MM.1S (cell line): ENCODE results near the gene OR1B1.

Source experiments
- DNase-seq: peaks from one replicate; pipeline ENCODE4 v3.0.0-alpha.2; 2015
- H2AFZ ChIP-seq: fragments of 300-600 bp; sonication (generic); 2 replicates; pipeline ENCODE4 v1.6.0; 2016; ENCODE audit warnings: antibody characterized with exemption, low read length
- H3F3A ChIP-seq: fragments of 300-600 bp; sonication (generic); 2 replicates; pipeline ENCODE4 v1.6.1; 2016; ENCODE audit warnings: mild to moderate bottlenecking, antibody characterized with exemption, low read length, moderate library complexity, mixed read lengths; ENCODE audit not compliant: insufficient read depth
- H3K27ac ChIP-seq: fragments of 300-600 bp; sonication (generic); 2 replicates; pipeline ENCODE4 v1.5.1; 2016; ENCODE audit warnings: mild to moderate bottlenecking, low read length
- H3K27me3 ChIP-seq: fragments of 300-600 bp; sonication (generic); replicated peaks from 2 replicates; pipeline ENCODE4 v1.6.0; 2016; ENCODE audit warnings: low read length; ENCODE audit not compliant: insufficient read depth
- H3K36me3 ChIP-seq: fragments of 300-600 bp; sonication (generic); replicated peaks from 2 replicates; pipeline ENCODE4 v1.6.1; 2016; ENCODE audit warnings: mild to moderate bottlenecking, low read length, mixed read lengths; ENCODE audit not compliant: insufficient read depth
- H3K4me1 ChIP-seq: fragments of 300-600 bp; sonication (generic); 2 replicates; pipeline ENCODE4 v1.6.1; 2016; ENCODE audit warnings: low read length, mixed read lengths
- H3K4me2 ChIP-seq: fragments of 300-600 bp; sonication (generic); 2 replicates; pipeline ENCODE4 v1.6.0; 2016; ENCODE audit warnings: low read depth, low read length
- H3K4me3 ChIP-seq: fragments of 300-600 bp; sonication (generic); 2 replicates; pipeline ENCODE4 v1.5.1; 2016; ENCODE audit warnings: low read length, mixed read lengths
- H3K79me2 ChIP-seq: fragments of 300-600 bp; sonication (generic); 2 replicates; pipeline ENCODE4 v1.6.1; 2016; ENCODE audit warnings: mixed run types, low read length, mixed read lengths
- H3K9ac ChIP-seq: fragments of 300-600 bp; sonication (generic); 2 replicates; pipeline ENCODE4 v1.6.1; 2016; ENCODE audit warnings: low read length, mixed read lengths
- H3K9me2 ChIP-seq: fragments of 300-600 bp; sonication (generic); replicated peaks from 2 replicates; pipeline ENCODE4 v1.6.1; 2016; ENCODE audit warnings: mild to moderate bottlenecking, low read length, mixed read lengths; ENCODE audit not compliant: insufficient read depth
- H3K9me3 ChIP-seq: fragments of 300-600 bp; sonication (generic); replicated peaks from 2 replicates; pipeline ENCODE4 v1.6.1; 2016; ENCODE audit warnings: mild to moderate bottlenecking, low read length, mixed read lengths; ENCODE audit not compliant: insufficient read depth
- H4K20me1 ChIP-seq: fragments of 300-600 bp; sonication (generic); 2 replicates; pipeline ENCODE4 v1.6.1; 2016; ENCODE audit warnings: mild to moderate bottlenecking, low read length, moderate library complexity, mixed read lengths; ENCODE audit not compliant: insufficient read depth
- EZH2 ChIP-seq: fragments of 300-600 bp; sonication (generic); optimal IDR thresholded peaks from 2 replicates; pipeline ENCODE3; 2017; ENCODE audit warnings: low read depth, mild to moderate bottlenecking, antibody characterized with exemption, low read length, mixed read lengths
- EZH2phosphoT487 ChIP-seq: fragments of 300-600 bp; sonication (generic); IDR thresholded peaks from 2 replicates; pipeline ENCODE4 v1.6.1; 2018; ENCODE audit warnings: antibody characterized with exemption, low read length
- TF ChIP-seq, protein P1 (sequence below): fragments of 300-600 bp; sonication (generic); IDR thresholded peaks from 2 replicates; pipeline ENCODE4 v1.5.1; 2016; ENCODE audit warnings: antibody characterized with exemption, low read length, mixed read lengths

Gene OR1B1

DNA sequence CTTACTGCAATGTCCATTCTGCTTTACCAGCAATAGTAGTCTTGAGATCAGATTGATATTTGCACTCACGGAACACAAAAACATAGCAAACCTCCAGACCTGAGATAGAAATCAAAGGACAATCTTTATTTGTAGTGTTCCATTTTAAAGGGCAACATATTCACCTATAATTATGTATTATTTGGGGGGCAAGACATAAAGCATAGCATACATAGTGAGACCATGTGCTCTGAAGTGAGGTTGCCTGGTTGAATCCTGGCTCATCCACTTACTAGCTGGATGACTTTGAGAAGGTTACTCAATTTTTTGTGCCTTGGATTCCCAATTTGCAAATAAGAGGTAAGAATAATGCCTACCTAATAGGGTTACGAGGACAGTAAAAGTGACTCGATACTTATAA is at the start of gene OR1B1:
OR1B1 (minus strand) TSS at position 101 of the 400 bp plus-strand sequence.
- no peak within 1 kb of the TSS for H2AFZ ChIP-seq
- no peaks in the 10 kb centered on the region for H3K36me3 ChIP-seq
- no peak within 1 kb of the TSS for H3K9ac ChIP-seq
- no peak within 1 kb of the TSS for H3K4me2 ChIP-seq
- no peak for DNase-seq
- H3K4me1 ChIP-seq: no peaks in the 10 kb centered on the region
- no peaks in the 10 kb centered on the region for H3K9me3 ChIP-seq
- H3K27me3 ChIP-seq: no peaks in the 10 kb centered on the region
- H3K27ac ChIP-seq: no peak within 1 kb of the TSS
- H4K20me1 ChIP-seq: no peaks in the 10 kb centered on the region
- TF ChIP-seq EZH2 (no peak), EZH2phosphoT487 (no peak)
- TF ChIP-seq, protein P1, sequence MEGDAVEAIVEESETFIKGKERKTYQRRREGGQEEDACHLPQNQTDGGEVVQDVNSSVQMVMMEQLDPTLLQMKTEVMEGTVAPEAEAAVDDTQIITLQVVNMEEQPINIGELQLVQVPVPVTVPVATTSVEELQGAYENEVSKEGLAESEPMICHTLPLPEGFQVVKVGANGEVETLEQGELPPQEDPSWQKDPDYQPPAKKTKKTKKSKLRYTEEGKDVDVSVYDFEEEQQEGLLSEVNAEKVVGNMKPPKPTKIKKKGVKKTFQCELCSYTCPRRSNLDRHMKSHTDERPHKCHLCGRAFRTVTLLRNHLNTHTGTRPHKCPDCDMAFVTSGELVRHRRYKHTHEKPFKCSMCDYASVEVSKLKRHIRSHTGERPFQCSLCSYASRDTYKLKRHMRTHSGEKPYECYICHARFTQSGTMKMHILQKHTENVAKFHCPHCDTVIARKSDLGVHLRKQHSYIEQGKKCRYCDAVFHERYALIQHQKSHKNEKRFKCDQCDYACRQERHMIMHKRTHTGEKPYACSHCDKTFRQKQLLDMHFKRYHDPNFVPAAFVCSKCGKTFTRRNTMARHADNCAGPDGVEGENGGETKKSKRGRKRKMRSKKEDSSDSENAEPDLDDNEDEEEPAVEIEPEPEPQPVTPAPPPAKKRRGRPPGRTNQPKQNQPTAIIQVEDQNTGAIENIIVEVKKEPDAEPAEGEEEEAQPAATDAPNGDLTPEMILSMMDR: no peak
- no peaks in the 10 kb centered on the region for H3F3A ChIP-seq
- H3K9me2 ChIP-seq: no peaks in the 10 kb centered on the region
- no peak within 1 kb of the TSS for H3K4me3 ChIP-seq
- no peaks in the 10 kb centered on the region for H3K79me2 ChIP-seq

DNA sequence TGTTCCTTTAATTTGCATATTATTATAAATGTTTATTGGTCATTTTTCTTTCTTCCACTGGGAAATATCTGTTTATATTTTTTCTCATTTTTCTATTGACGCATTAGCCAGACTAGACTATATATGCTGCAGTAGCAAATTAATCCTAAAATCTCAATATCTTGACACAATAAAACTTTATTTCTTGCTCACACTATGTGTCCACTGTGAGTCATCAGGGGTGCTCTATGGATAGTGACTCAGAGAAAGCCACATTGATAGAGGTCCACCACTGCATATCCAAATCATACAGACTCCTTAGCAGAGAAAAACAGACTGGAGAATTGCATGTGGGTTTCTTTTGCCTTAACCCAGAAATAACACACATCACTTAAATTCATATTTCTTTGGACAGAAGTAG is 38.3 kb upstream of the OR1B1 start:
- Histone ChIP-seq H4K20me1 (no peaks in the 10 kb centered on the region), H3K36me3 (no peaks in the 10 kb centered on the region), H3F3A (no peaks in the 10 kb centered on the region), H3K9me2 (no peaks in the 10 kb centered on the region), H3K4me3 (no peak overlapping the region), H3K4me2 (no peak overlapping the region), H3K9me3 (no peaks in the 10 kb centered on the region), H3K4me1 (no peaks in the 10 kb centered on the region), H3K79me2 (no peaks in the 10 kb centered on the region), H3K27ac (no peak overlapping the region), H3K27me3 (no peaks in the 10 kb centered on the region), H3K9ac (no peak overlapping the region), H2AFZ (no peak overlapping the region)
- DNase-seq: no peak
- TF ChIP-seq, protein P1: no peak
- no peak for TF ChIP-seq EZH2phosphoT487
- no peak for TF ChIP-seq EZH2

DNA sequence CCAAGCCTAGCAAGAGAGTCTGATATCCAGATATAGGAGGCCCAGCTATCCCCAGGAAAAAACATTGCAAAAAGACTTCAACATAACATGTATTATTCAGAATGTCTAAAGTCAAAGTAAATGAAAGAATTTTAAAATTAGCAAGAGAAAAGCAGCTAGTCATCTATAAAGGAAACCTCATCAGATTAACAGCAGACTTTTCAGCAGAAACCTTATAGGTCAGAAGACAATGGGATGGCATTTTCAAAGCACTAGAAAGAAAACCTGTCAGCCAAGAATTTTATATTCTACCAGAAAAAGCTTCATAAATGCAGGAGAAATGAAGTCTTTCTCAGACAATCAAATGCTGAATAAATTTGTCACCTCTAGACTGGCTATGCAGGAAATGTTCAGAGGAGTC is 27.4 kb upstream of the OR1B1 start:
- Histone ChIP-seq H4K20me1 (no peaks in the 10 kb centered on the region), H3K9ac (no peak overlapping the region), H3K36me3 (no peaks in the 10 kb centered on the region), H2AFZ (no peak overlapping the region), H3K4me2 (no peak overlapping the region), H3F3A (no peaks in the 10 kb centered on the region), H3K9me2 (no peaks in the 10 kb centered on the region), H3K79me2 (no peaks in the 10 kb centered on the region), H3K4me1 (no peaks in the 10 kb centered on the region), H3K9me3 (no peaks in the 10 kb centered on the region), H3K27ac (no peak overlapping the region), H3K27me3 (no peaks in the 10 kb centered on the region), H3K4me3 (no peak overlapping the region)
- TF ChIP-seq EZH2phosphoT487 (no peak), EZH2 (no peak)
- TF ChIP-seq, protein P1: no peak
- no peak for DNase-seq
